GM21515 (cell line): ENCODE results near the gene CLIC6.

ENCODE experiments used
- ATAC-seq: cut with Tn5 transposase; IDR thresholded peaks from one replicate; pipeline ENCODE4 v1.9.1; 2021; ENCODE audit not compliant: unreplicated experiment

The CLIC6 gene

GRCh38 chr21:34668803-34669148 lies at the start of gene CLIC6:
TSS of gene CLIC6 (plus strand) at chr21:34668994. CDS start at chr21:34669389, 395 bp downstream.
- no peak for ATAC-seq

- ATAC-seq: no peak
Observed at GRCh38 chr21:34619841-34620665, 48.7 kb upstream of the CLIC6 start.

GRCh38 chr21:34621434-34622350 lies 47.1 kb upstream of the CLIC6 start:
- ATAC-seq: no peak

GRCh38 chr21:34623516-34623915 lies 45.3 kb upstream of the CLIC6 start:
- no peak for ATAC-seq

- no peak for ATAC-seq
Observed at GRCh38 chr21:34625030-34625593, 43.7 kb upstream of the CLIC6 start.

GRCh38 chr21:34626131-34626530 lies 42.7 kb upstream of the CLIC6 start:
- ATAC-seq: no peak

GRCh38 chr21:34630536-34631143 lies 38.2 kb upstream of the CLIC6 start:
- no peak for ATAC-seq

- no peak for ATAC-seq
Observed at GRCh38 chr21:34632498-34632897, 36.3 kb upstream of the CLIC6 start.

GRCh38 chr21:34635307-34635706 lies 33.5 kb upstream of the CLIC6 start:
- ATAC-seq: no peak

- ATAC-seq: no peak
Observed at GRCh38 chr21:34636961-34637360, 31.8 kb upstream of the CLIC6 start.

- ATAC-seq: no peak
Observed at GRCh38 chr21:34639250-34639649, 29.5 kb upstream of the CLIC6 start.

GRCh38 chr21:34639882-34640788 lies 28.7 kb upstream of the CLIC6 start:
- ATAC-seq: no peak

GRCh38 chr21:34640858-34641257 lies 27.9 kb upstream of the CLIC6 start:
- no peak for ATAC-seq

GRCh38 chr21:34642211-34643075 lies 26.4 kb upstream of the CLIC6 start:
- peak; percentile 41 for ATAC-seq

GRCh38 chr21:34644825-34645224 lies 24.0 kb upstream of the CLIC6 start:
- ATAC-seq: no peak

- no peak for ATAC-seq
Observed at GRCh38 chr21:34647555-34647954, 21.2 kb upstream of the CLIC6 start.

GRCh38 chr21:34648739-34649297 lies 20.0 kb upstream of the CLIC6 start:
- no peak for ATAC-seq

- no peak for ATAC-seq
Observed at GRCh38 chr21:34649400-34649799, 19.4 kb upstream of the CLIC6 start.

GRCh38 chr21:34650861-34651431 lies 17.8 kb upstream of the CLIC6 start:
- no peak for ATAC-seq
